Parathyroid adenoma (tissue), 2 donors: Measurements from ENCODE around the gene CCNB3.

ENCODE experiments used
- H2AFZ ChIP-seq: fragments of 300-600 bp; sonication (generic); one replicate; pipeline ENCODE4 v1.7.0; 2017; ENCODE audit warnings: antibody characterized with exemption, mild to moderate bottlenecking
- H3K27ac ChIP-seq: fragments of 300-600 bp; sonication (generic); one replicate; pipeline ENCODE4 v1.7.0; 2017
- H3K27me3 ChIP-seq: fragments of 300-600 bp; sonication (generic); one replicate; pipeline ENCODE4 v1.7.0; 2017; ENCODE audit warnings: low read length; ENCODE audit not compliant: control insufficient read depth, insufficient read depth
- H3K36me3 ChIP-seq: fragments of 300-600 bp; sonication (generic); one replicate; pipeline ENCODE4 v1.7.0; 2017; ENCODE audit warnings: low read length; ENCODE audit not compliant: control insufficient read depth, insufficient read depth
- H3K4me1 ChIP-seq: fragments of 300-600 bp; sonication (generic); one replicate; pipeline ENCODE4 v1.7.0; 2017; ENCODE audit warnings: control low read depth
- H3K4me2 ChIP-seq: fragments of 300-600 bp; sonication (generic); one replicate; pipeline ENCODE4 v1.7.0; 2017; ENCODE audit warnings: low read length
- H3K4me3 ChIP-seq: fragments of 300-600 bp; sonication (generic); one replicate; pipeline ENCODE4 v1.7.0; 2017; ENCODE audit warnings: low read depth, low read length
- H3K79me2 ChIP-seq: fragments of 300-600 bp; sonication (generic); one replicate; pipeline ENCODE4 v1.7.0; 2017; ENCODE audit warnings: control low read depth
- H3K9ac ChIP-seq: fragments of 300-600 bp; sonication (generic); one replicate; pipeline ENCODE4 v1.7.0; 2017; ENCODE audit warnings: mild to moderate bottlenecking
- H3K9me3 ChIP-seq: fragments of 300-600 bp; sonication (generic); one replicate; pipeline ENCODE4 v1.7.0; 2017; ENCODE audit warnings: low read length; ENCODE audit not compliant: control insufficient read depth
- TF ChIP-seq, protein P1 (sequence below): fragments of 300-600 bp; sonication (generic); IDR thresholded peaks from one replicate; pipeline ENCODE4 v1.7.0; 2017; ENCODE audit warnings: antibody characterized with exemption, mild to moderate bottlenecking
- donor health status: primary hyperparathyroidism.

The CCNB3 gene, protein sequence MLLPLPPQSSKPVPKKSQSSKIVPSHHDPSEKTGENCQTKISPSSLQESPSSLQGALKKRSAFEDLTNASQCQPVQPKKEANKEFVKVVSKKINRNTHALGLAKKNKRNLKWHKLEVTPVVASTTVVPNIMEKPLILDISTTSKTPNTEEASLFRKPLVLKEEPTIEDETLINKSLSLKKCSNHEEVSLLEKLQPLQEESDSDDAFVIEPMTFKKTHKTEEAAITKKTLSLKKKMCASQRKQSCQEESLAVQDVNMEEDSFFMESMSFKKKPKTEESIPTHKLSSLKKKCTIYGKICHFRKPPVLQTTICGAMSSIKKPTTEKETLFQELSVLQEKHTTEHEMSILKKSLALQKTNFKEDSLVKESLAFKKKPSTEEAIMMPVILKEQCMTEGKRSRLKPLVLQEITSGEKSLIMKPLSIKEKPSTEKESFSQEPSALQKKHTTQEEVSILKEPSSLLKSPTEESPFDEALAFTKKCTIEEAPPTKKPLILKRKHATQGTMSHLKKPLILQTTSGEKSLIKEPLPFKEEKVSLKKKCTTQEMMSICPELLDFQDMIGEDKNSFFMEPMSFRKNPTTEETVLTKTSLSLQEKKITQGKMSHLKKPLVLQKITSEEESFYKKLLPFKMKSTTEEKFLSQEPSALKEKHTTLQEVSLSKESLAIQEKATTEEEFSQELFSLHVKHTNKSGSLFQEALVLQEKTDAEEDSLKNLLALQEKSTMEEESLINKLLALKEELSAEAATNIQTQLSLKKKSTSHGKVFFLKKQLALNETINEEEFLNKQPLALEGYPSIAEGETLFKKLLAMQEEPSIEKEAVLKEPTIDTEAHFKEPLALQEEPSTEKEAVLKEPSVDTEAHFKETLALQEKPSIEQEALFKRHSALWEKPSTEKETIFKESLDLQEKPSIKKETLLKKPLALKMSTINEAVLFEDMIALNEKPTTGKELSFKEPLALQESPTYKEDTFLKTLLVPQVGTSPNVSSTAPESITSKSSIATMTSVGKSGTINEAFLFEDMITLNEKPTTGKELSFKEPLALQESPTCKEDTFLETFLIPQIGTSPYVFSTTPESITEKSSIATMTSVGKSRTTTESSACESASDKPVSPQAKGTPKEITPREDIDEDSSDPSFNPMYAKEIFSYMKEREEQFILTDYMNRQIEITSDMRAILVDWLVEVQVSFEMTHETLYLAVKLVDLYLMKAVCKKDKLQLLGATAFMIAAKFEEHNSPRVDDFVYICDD (N-terminal part only)

DNA sequence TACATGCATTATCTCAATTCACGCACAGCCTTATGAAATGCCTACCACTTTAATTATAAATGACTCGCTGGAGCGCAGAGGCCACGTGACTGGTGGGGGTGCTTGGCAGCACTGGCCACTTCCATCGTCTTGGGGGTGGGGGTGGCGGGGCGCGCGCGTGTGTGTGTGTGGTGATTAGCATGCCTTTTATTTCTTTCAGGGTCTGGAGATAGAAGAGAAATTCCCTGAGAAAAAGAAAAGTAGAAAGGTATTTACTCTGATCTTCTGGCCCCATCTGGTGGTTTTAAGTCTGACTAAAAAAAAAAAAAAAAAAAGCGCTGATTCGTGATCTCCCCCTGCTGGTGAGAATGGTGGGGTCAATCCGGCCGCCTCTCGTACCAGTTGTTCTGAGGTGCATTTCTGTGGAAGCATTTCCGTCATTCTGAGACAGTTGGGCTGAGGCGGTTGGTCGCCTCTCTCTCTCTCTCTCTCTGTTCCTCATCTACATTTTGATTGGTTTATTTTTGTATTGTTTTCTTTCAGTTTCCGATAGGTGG, at the start of gene CCNB3:
TSS of gene CCNB3 (plus strand) at position 402 of the 536 bp plus-strand sequence. CDS start 80,399 bp downstream, outside the sequence.
- no peaks in the 10 kb centered on the region for H3K4me1 ChIP-seq
- peak within 1 kb of the TSS; percentile 12 for H3K4me3 ChIP-seq
- H2AFZ ChIP-seq, result peak within 1 kb of the TSS; percentile 83
- no peaks in the 10 kb centered on the region for H3K79me2 ChIP-seq
- no peaks in the 10 kb centered on the region for H3K27me3 ChIP-seq
- H3K4me2 ChIP-seq, result peak within 1 kb of the TSS; percentile 63
- peak within 1 kb of the TSS; percentile 15 for H3K27ac ChIP-seq
- no peak within 1 kb of the TSS for H3K9ac ChIP-seq
- H3K36me3 ChIP-seq, result no peaks in the 10 kb centered on the region
- TF ChIP-seq, protein P1, sequence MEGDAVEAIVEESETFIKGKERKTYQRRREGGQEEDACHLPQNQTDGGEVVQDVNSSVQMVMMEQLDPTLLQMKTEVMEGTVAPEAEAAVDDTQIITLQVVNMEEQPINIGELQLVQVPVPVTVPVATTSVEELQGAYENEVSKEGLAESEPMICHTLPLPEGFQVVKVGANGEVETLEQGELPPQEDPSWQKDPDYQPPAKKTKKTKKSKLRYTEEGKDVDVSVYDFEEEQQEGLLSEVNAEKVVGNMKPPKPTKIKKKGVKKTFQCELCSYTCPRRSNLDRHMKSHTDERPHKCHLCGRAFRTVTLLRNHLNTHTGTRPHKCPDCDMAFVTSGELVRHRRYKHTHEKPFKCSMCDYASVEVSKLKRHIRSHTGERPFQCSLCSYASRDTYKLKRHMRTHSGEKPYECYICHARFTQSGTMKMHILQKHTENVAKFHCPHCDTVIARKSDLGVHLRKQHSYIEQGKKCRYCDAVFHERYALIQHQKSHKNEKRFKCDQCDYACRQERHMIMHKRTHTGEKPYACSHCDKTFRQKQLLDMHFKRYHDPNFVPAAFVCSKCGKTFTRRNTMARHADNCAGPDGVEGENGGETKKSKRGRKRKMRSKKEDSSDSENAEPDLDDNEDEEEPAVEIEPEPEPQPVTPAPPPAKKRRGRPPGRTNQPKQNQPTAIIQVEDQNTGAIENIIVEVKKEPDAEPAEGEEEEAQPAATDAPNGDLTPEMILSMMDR, result peak; percentile 71
- no peaks in the 10 kb centered on the region for H3K9me3 ChIP-seq

DNA sequence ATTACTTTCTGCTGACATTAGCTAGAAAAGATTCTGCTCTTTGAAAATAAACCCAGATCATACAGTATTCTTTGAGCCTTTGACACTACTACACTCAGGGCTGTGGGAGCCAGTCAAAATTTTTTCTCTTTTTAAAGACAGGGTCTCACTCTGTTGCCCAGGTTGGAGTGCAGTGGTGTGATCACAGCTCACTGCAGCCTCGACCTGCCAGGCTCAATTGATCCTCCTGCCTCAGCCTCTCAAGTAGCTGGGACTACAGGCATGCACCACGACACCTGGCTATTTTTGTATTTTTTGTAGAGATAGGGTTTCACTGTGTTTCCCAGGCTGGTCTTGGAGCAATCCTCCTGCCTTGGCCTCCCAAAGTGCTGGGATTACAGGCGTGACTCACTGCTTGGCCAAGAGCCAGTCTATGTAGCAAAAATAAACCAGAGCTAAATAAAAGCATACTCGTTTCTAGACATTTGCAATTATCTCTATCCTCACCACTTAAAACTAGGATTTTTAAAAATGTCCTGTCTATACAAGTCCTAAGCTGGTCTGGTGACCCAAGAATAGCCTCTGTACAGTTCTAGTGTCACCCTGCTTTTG, 46.9 kb upstream of the CCNB3 start:
- Histone ChIP-seq H3K27me3 (no peaks in the 10 kb centered on the region), H3K9ac (no peak overlapping the region), H3K4me1 (no peaks in the 10 kb centered on the region), H2AFZ (no peak overlapping the region), H3K9me3 (no peaks in the 10 kb centered on the region), H3K79me2 (no peaks in the 10 kb centered on the region), H3K27ac (no peak overlapping the region), H3K4me2 (no peak overlapping the region), H3K36me3 (no peaks in the 10 kb centered on the region), H3K4me3 (no peak overlapping the region)
- TF ChIP-seq, protein P1, result no peak

DNA sequence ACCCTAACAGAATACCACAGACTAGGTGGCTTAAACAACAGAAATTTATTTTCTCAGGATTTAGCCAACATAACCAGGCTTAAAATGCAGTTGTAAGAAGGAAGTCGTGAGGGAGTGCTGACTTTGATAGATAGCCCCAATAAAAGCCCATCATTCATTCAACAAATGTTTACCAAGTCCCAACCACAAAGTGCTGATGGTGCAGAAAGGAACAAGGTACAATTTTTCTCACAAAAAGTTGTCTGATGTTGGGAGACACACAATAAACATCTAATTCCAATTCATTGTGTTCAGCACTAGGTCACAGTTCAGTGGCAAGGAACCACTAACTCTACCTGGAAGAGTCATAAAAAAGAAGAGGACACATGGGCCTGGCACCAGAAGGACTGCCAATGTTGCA, 46.0 kb upstream of the CCNB3 start:
- TF ChIP-seq, protein P1, result no peak
- H3K27ac ChIP-seq, result no peak overlapping the region

DNA sequence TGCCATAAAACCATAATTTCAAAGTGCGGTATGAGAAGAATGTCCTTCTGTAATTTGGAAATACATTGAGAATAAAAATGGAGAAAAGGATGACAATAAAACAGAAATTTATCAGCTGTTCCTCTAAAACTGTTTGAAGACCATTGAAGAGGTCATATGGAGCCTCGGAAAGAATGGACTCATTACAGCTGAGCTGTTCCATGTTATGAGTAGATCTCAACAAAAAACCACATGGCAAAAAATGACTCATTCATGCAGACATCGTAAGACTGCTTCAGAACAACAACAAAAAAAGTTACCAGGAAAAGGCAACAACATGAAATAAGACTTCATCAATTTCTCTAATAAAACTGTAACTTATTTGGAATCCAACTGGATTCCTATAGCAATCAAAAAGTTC, 43.4 kb upstream of the CCNB3 start:
- no peaks in the 10 kb centered on the region for H3K27me3 ChIP-seq
- TF ChIP-seq, protein P1, result no peak
- no peak overlapping the region for H2AFZ ChIP-seq
- H3K4me3 ChIP-seq, result no peak overlapping the region
- H3K79me2 ChIP-seq, result no peaks in the 10 kb centered on the region
- H3K9ac ChIP-seq, result no peak overlapping the region
- no peak overlapping the region for H3K4me2 ChIP-seq
- H3K36me3 ChIP-seq, result no peaks in the 10 kb centered on the region
- H3K4me1 ChIP-seq, result no peaks in the 10 kb centered on the region
- H3K9me3 ChIP-seq, result no peaks in the 10 kb centered on the region
- no peak overlapping the region for H3K27ac ChIP-seq

More for the DNA sequence above, 46.0 kb upstream of the CCNB3 start:
- Histone ChIP-seq H3K4me3 (no peak overlapping the region), H3K27me3 (no peaks in the 10 kb centered on the region), H3K4me2 (no peak overlapping the region), H2AFZ (no peak overlapping the region), H3K36me3 (no peaks in the 10 kb centered on the region), H3K9me3 (no peaks in the 10 kb centered on the region), H3K4me1 (no peaks in the 10 kb centered on the region), H3K79me2 (no peaks in the 10 kb centered on the region), H3K9ac (no peak overlapping the region)
